GM10266 (cell line): Measurements from ENCODE around the gene PON3.

ENCODE experiments used
- DNase-seq: peaks from one replicate; pipeline ENCODE4 v3.0.0; 2012; ENCODE audit errors: extremely low spot score
- TF ChIP-seq, protein P1 (sequence below): IDR thresholded peaks from 2 replicates; pipeline ENCODE4 v1.5.1; 2012; ENCODE audit warnings: mild to moderate bottlenecking, low read depth; ENCODE audit not compliant: control insufficient read depth, insufficient read depth; ENCODE audit errors: missing control alignments

The PON3 gene

GRCh38 chr7:95396136-95397032, at the start of gene PON3:
Gene PON3, minus strand, starts transcription at chr7:95396375. Its CDS starts 25 bp downstream, at chr7:95396350.
- TF ChIP-seq, protein P1, sequence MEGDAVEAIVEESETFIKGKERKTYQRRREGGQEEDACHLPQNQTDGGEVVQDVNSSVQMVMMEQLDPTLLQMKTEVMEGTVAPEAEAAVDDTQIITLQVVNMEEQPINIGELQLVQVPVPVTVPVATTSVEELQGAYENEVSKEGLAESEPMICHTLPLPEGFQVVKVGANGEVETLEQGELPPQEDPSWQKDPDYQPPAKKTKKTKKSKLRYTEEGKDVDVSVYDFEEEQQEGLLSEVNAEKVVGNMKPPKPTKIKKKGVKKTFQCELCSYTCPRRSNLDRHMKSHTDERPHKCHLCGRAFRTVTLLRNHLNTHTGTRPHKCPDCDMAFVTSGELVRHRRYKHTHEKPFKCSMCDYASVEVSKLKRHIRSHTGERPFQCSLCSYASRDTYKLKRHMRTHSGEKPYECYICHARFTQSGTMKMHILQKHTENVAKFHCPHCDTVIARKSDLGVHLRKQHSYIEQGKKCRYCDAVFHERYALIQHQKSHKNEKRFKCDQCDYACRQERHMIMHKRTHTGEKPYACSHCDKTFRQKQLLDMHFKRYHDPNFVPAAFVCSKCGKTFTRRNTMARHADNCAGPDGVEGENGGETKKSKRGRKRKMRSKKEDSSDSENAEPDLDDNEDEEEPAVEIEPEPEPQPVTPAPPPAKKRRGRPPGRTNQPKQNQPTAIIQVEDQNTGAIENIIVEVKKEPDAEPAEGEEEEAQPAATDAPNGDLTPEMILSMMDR, result peak; percentile 45
- peak; percentile 73 for DNase-seq

GRCh38 chr7:95444796-95445195, 48.6 kb upstream of the PON3 start:
- TF ChIP-seq, protein P1, result no peak
- no peak for DNase-seq

DNA sequence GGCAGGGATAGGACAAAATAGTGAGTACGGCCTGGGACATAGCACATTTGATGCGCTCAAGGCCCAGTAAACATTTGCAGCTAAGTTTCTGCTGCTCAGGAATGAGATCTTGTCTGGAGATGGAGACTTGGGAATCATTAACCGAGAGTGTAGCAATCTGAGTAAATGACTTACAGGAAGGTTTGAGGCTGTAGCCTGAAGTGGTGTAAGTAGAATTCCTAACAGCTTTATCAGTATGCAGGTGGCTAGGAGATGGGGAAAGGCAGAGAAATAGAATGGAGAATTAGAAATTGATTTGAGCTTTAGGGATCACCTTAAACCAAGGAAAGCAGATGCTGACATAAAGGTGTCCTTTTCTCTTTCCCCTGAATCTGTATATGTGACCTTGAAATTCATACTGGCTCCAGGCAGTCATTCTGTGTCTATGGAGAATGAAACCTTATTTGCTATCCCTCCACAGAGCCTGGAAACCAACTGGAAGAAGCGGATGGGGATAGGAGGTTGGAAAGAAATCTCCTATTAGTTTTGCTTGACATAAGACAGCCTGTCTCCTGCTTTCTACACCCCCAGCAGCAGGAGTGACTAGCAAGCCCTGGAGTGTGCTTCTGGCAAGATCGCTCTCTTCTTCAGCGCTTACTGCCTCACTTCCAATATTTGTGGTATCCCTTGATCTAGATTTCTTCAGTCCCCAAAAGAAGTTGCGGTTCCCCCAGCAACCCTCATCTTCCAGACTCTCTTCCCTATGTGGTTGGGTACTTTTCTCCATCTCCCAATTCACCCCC, 45.1 kb upstream of the PON3 start:
- no peak for DNase-seq
- TF ChIP-seq, protein P1, result no peak

- DNase-seq, result no peak
- TF ChIP-seq, protein P1, result no peak
Measured at GRCh38 chr7:95440394-95441038, 44.3 kb upstream of the PON3 start.

DNA sequence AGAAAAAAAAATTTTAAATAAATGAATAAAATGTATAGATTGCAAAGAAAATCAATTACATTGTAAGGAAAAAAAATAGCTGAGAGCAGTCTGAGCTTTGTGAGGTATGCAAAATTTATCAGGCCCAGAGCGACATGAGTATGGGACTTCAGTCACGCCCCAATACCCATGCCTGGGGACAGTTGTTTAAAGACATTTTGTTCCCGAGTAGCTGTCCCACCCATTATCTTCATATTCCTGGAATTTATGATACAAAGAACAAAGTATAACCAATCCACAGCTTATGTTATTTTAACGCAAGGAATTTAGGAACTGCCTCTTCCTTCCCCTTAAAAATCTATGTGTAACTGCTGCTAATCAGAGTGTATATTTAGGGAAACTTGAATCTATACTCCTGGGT, 40.2 kb upstream of the PON3 start:
- TF ChIP-seq, protein P1, result no peak

GRCh38 chr7:95435422-95435780, 39.2 kb upstream of the PON3 start:
- no peak for DNase-seq
- TF ChIP-seq, protein P1, result no peak

More for the DNA sequence above, 40.2 kb upstream of the PON3 start:
- DNase-seq, result no peak
